Uterus (tissue), 2 donors: ENCODE data around the gene TBC1D19.

Source experiments
- POLR2A ChIP-seq, 2 donors: fragments of 450-650 bp; IDR thresholded peaks; one replicate each; pipeline ENCODE4 v1.6.1; 2016; ENCODE audit warnings: antibody characterized with exemption in 2 of 2, mild to moderate bottlenecking in 1 of 2, moderate library complexity in 1 of 2
- TF ChIP-seq, protein P1 (sequence below), 4 experiments: fragments of 200-600 bp in 2 of 4; fragments of 450-650 bp in 2 of 4; sonication (generic) in 2 of 4; IDR thresholded peaks; one replicate each; pipeline ENCODE4 v1.5.1; 2016 to 2019; ENCODE audit warnings: antibody characterized with exemption in 4 of 4, mild to moderate bottlenecking in 2 of 4, moderate library complexity in 1 of 4

DNA sequence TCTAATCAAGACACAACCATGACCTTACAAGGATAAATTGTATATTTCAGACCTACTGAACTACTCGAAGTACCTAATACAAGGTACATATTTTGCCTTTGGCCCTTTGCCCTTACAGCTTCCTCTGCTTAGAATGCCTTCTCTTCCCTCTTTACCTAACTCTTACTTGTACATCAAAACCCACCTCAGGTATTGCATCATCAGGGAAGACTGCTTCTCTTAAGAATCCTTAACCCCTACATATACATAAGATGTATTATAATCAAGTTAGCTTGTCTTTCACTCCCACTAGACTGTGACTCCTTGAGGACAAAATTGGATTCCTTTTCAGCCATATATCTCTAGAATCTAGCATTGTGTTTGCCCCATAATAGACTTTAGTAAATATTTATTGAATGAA lies 175.0 kb downstream of the TBC1D19 start:
- TF ChIP-seq POLR2A (IDR thresholded peaks at IDR 0.05) = no peak
- TF ChIP-seq, protein P1, sequence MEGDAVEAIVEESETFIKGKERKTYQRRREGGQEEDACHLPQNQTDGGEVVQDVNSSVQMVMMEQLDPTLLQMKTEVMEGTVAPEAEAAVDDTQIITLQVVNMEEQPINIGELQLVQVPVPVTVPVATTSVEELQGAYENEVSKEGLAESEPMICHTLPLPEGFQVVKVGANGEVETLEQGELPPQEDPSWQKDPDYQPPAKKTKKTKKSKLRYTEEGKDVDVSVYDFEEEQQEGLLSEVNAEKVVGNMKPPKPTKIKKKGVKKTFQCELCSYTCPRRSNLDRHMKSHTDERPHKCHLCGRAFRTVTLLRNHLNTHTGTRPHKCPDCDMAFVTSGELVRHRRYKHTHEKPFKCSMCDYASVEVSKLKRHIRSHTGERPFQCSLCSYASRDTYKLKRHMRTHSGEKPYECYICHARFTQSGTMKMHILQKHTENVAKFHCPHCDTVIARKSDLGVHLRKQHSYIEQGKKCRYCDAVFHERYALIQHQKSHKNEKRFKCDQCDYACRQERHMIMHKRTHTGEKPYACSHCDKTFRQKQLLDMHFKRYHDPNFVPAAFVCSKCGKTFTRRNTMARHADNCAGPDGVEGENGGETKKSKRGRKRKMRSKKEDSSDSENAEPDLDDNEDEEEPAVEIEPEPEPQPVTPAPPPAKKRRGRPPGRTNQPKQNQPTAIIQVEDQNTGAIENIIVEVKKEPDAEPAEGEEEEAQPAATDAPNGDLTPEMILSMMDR (IDR thresholded peaks at IDR 0.05) = no peak
